Smooth muscle cell (in vitro differentiated cells): ENCODE measurements around the gene GABRQ. TPM values are rescaled to one million over a fixed set of nuclear protein-coding genes. Genes with fewer than 3 reads are reported as not detected.

Experiments
- DNase-seq: peaks from one replicate; lab custom pipeline; 2025; ENCODE audit not compliant: unreplicated experiment; lab: John Stamatoyannopoulos, UW
- H2AFZ ChIP-seq: fragments of 200-600 bp; sonication (generic); 2 replicates; pipeline ENCODE4 v1.6.0; 2016; ENCODE audit warnings: antibody characterized with exemption, low read depth, mild to moderate bottlenecking
- H3F3A ChIP-seq: fragments of 200-600 bp; sonication (generic); 2 replicates; pipeline ENCODE4 v1.6.0; 2017; ENCODE audit warnings: antibody characterized with exemption, low read depth
- H3K27ac ChIP-seq: fragments of 200-600 bp; sonication (generic); 2 replicates; pipeline ENCODE4 v1.5.1; 2016; ENCODE audit warnings: low read depth, mild to moderate bottlenecking
- H3K27me3 ChIP-seq: fragments of 200-600 bp; sonication (generic); 2 replicates; pipeline ENCODE4 v1.6.1; 2016; ENCODE audit warnings: low read depth, mild to moderate bottlenecking
- H3K36me3 ChIP-seq: fragments of 200-600 bp; sonication (generic); 2 replicates; pipeline ENCODE4 v1.5.1; 2016; ENCODE audit warnings: low read depth
- H3K4me1 ChIP-seq: fragments of 200-600 bp; sonication (generic); 2 replicates; pipeline ENCODE4 v1.5.1; 2016; ENCODE audit warnings: low read depth
- H3K4me2 ChIP-seq: fragments of 200-600 bp; sonication (generic); 2 replicates; pipeline ENCODE4 v1.6.0; 2016; ENCODE audit warnings: mild to moderate bottlenecking
- H3K4me3 ChIP-seq: fragments of 200-600 bp; sonication (generic); 2 replicates; pipeline ENCODE4 v1.5.1; 2016; ENCODE audit warnings: mild to moderate bottlenecking
- H3K79me2 ChIP-seq: fragments of 200-600 bp; sonication (generic); 2 replicates; pipeline ENCODE4 v1.6.0; 2016; ENCODE audit warnings: low read depth, mild to moderate bottlenecking
- H3K9ac ChIP-seq: fragments of 200-600 bp; sonication (generic); 2 replicates; pipeline ENCODE4 v1.6.0; 2016; ENCODE audit warnings: low read depth
- H3K9me3 ChIP-seq: fragments of 200-600 bp; sonication (generic); replicated peaks from 2 replicates; pipeline ENCODE4 v1.5.1; 2016; ENCODE audit warnings: low read depth
- H4K20me1 ChIP-seq: fragments of 200-600 bp; sonication (generic); 2 replicates; pipeline ENCODE4 v1.6.0; 2016; ENCODE audit warnings: low read depth
- CTCF ChIP-seq: fragments of 200-600 bp; sonication (generic); IDR thresholded peaks from 2 replicates; pipeline ENCODE4 v1.5.1; 2017; ENCODE audit warnings: borderline replicate concordance, mild to moderate bottlenecking, antibody characterized with exemption; ENCODE audit not compliant: insufficient read depth, poor library complexity, severe bottlenecking
- WGBS: methylation state at CpG from one replicate; pipeline ENCODE4 v1.1.7; 2016; ENCODE audit warnings: low lambda C conversion rate; 5-methylcytosine and 5-hydroxymethylcytosine counted together
- polyA plus RNA-seq: library from polyadenylated mRNA; unstranded; fragments of >200 nt; fragmentation: Nextera tagmentation; extraction: Ambion mirVana; gene quantifications from 2 replicates; pipeline ENCODE4 v1.2.1, GENCODE V29; 2016
- total RNA-seq: library from RNA; depleted of rRNA; stranded (reverse); fragments of >200 nt; gene quantifications from 2 replicates; pipeline ENCODE4 v1.2.3, GENCODE V29; 2014

The GABRQ gene
- total and polyA plus RNA-seq, 2 experiments from 2014 or later: 1.3 to 2.7 TPM

- Histone ChIP-seq H3K9me3 (no peaks in the 10 kb centered on the region), H4K20me1 (no peaks in the 10 kb centered on the region), H3K4me3 (no peak overlapping the region), H3K79me2 (no peaks in the 10 kb centered on the region), H2AFZ (no peak overlapping the region), H3K9ac (no peak overlapping the region), H3K27me3 (no peaks in the 10 kb centered on the region), H3K36me3 (no peaks in the 10 kb centered on the region), H3F3A (no peaks in the 10 kb centered on the region), H3K4me2 (no peak overlapping the region), H3K4me1 (no peaks in the 10 kb centered on the region), H3K27ac (no peak overlapping the region)
- no peak for DNase-seq
- TF ChIP-seq CTCF: no peak
- 71% methylated on average over 11 of the region's 11 CpGs for WGBS
Measured at GRCh38 chrX:152642931-152643564, 5.4 kb downstream of the GABRQ start.

- no peaks in the 10 kb centered on the region for H3K36me3 ChIP-seq
- WGBS: 78% methylated on average over 12 of the region's 12 CpGs
- H3K4me3 ChIP-seq: no peak overlapping the region
- no peaks in the 10 kb centered on the region for H3K79me2 ChIP-seq
- no peaks in the 10 kb centered on the region for H3F3A ChIP-seq
- H3K9me3 ChIP-seq: no peaks in the 10 kb centered on the region
- H4K20me1 ChIP-seq: no peaks in the 10 kb centered on the region
- no peak overlapping the region for H3K4me2 ChIP-seq
- no peaks in the 10 kb centered on the region for H3K4me1 ChIP-seq
- no peak for TF ChIP-seq CTCF
- H3K27me3 ChIP-seq: no peaks in the 10 kb centered on the region
- H3K27ac ChIP-seq: no peak overlapping the region
- no peak overlapping the region for H2AFZ ChIP-seq
- DNase-seq: no peak
- H3K9ac ChIP-seq: no peak overlapping the region
Measured at GRCh38 chrX:152646961-152647360, 9.3 kb downstream of the GABRQ start.

DNA sequence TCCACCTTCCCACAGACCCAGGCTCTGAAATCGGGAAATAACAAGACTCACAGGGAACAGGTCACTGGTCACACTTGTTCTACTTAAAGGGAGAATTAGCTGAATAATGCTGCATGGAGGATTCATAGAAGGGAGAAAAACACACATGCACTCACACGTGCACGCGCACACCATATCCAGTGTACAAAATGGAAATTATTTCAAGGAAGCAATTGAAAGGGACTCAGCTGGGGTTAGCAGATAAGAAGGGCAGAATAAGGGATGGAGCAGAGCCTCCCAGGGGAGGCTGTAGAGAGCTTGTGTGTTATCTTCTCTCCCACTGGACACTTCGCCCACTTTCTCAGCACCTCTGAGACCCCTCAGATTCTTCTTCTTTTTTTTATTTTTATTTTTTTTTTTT is 10.3 kb downstream of the GABRQ start:
- Histone ChIP-seq H3K4me2 (no peak overlapping the region), H3K4me3 (no peak overlapping the region), H3K27me3 (no peaks in the 10 kb centered on the region), H3K79me2 (no peaks in the 10 kb centered on the region), H4K20me1 (no peaks in the 10 kb centered on the region), H3K9ac (no peak overlapping the region), H2AFZ (no peak overlapping the region), H3K9me3 (no peaks in the 10 kb centered on the region), H3K27ac (no peak overlapping the region), H3F3A (no peaks in the 10 kb centered on the region), H3K36me3 (no peaks in the 10 kb centered on the region), H3K4me1 (no peaks in the 10 kb centered on the region)
- no peak for DNase-seq
- TF ChIP-seq CTCF: no peak
- 84% methylated on average over 5 of the region's 5 CpGs for WGBS

GRCh38 chrX:152652060-152652459 is 14.4 kb downstream of the GABRQ start:
- Histone ChIP-seq H4K20me1 (no peaks in the 10 kb centered on the region), H3K4me3 (no peak overlapping the region), H3F3A (no peaks in the 10 kb centered on the region), H3K9me3 (no peaks in the 10 kb centered on the region), H3K27me3 (no peaks in the 10 kb centered on the region), H3K9ac (no peak overlapping the region), H2AFZ (no peak overlapping the region), H3K4me1 (no peaks in the 10 kb centered on the region), H3K36me3 (no peaks in the 10 kb centered on the region), H3K27ac (no peak overlapping the region), H3K79me2 (no peaks in the 10 kb centered on the region), H3K4me2 (no peak overlapping the region)
- WGBS: 89% methylated on average over 6 of the region's 6 CpGs
- DNase-seq: no peak
- no peak for TF ChIP-seq CTCF
